MM.1S (cell line): Measurements from ENCODE around the gene CACNB4.
"Not testable (repeated sequence)": the region's sequence is repeated elsewhere in the genome, so short reads cannot be mapped to it uniquely, and the experiment has no call there.

Experiments used
- DNase-seq: peaks from one replicate; pipeline ENCODE4 v3.0.0-alpha.2; 2015
- H2AFZ ChIP-seq: fragments of 300-600 bp; sonication (generic); 2 replicates; pipeline ENCODE4 v1.6.0; 2016; ENCODE audit warnings: antibody characterized with exemption, low read length
- H3F3A ChIP-seq: fragments of 300-600 bp; sonication (generic); 2 replicates; pipeline ENCODE4 v1.6.1; 2016; ENCODE audit warnings: mild to moderate bottlenecking, antibody characterized with exemption, low read length, moderate library complexity, mixed read lengths; ENCODE audit not compliant: insufficient read depth
- H3K27ac ChIP-seq: fragments of 300-600 bp; sonication (generic); 2 replicates; pipeline ENCODE4 v1.5.1; 2016; ENCODE audit warnings: mild to moderate bottlenecking, low read length
- H3K27me3 ChIP-seq: fragments of 300-600 bp; sonication (generic); replicated peaks from 2 replicates; pipeline ENCODE4 v1.6.0; 2016; ENCODE audit warnings: low read length; ENCODE audit not compliant: insufficient read depth
- H3K36me3 ChIP-seq: fragments of 300-600 bp; sonication (generic); replicated peaks from 2 replicates; pipeline ENCODE4 v1.6.1; 2016; ENCODE audit warnings: mild to moderate bottlenecking, low read length, mixed read lengths; ENCODE audit not compliant: insufficient read depth
- H3K4me1 ChIP-seq: fragments of 300-600 bp; sonication (generic); 2 replicates; pipeline ENCODE4 v1.6.1; 2016; ENCODE audit warnings: low read length, mixed read lengths
- H3K4me2 ChIP-seq: fragments of 300-600 bp; sonication (generic); 2 replicates; pipeline ENCODE4 v1.6.0; 2016; ENCODE audit warnings: low read depth, low read length
- H3K4me3 ChIP-seq: fragments of 300-600 bp; sonication (generic); 2 replicates; pipeline ENCODE4 v1.5.1; 2016; ENCODE audit warnings: low read length, mixed read lengths
- H3K79me2 ChIP-seq: fragments of 300-600 bp; sonication (generic); 2 replicates; pipeline ENCODE4 v1.6.1; 2016; ENCODE audit warnings: mixed run types, low read length, mixed read lengths
- H3K9ac ChIP-seq: fragments of 300-600 bp; sonication (generic); 2 replicates; pipeline ENCODE4 v1.6.1; 2016; ENCODE audit warnings: low read length, mixed read lengths
- H3K9me2 ChIP-seq: fragments of 300-600 bp; sonication (generic); replicated peaks from 2 replicates; pipeline ENCODE4 v1.6.1; 2016; ENCODE audit warnings: mild to moderate bottlenecking, low read length, mixed read lengths; ENCODE audit not compliant: insufficient read depth
- H3K9me3 ChIP-seq: fragments of 300-600 bp; sonication (generic); replicated peaks from 2 replicates; pipeline ENCODE4 v1.6.1; 2016; ENCODE audit warnings: mild to moderate bottlenecking, low read length, mixed read lengths; ENCODE audit not compliant: insufficient read depth
- H4K20me1 ChIP-seq: fragments of 300-600 bp; sonication (generic); 2 replicates; pipeline ENCODE4 v1.6.1; 2016; ENCODE audit warnings: mild to moderate bottlenecking, low read length, moderate library complexity, mixed read lengths; ENCODE audit not compliant: insufficient read depth
- EZH2 ChIP-seq: fragments of 300-600 bp; sonication (generic); optimal IDR thresholded peaks from 2 replicates; pipeline ENCODE3; 2017; ENCODE audit warnings: low read depth, mild to moderate bottlenecking, antibody characterized with exemption, low read length, mixed read lengths
- EZH2phosphoT487 ChIP-seq: fragments of 300-600 bp; sonication (generic); IDR thresholded peaks from 2 replicates; pipeline ENCODE4 v1.6.1; 2018; ENCODE audit warnings: antibody characterized with exemption, low read length
- TF ChIP-seq, protein P1 (sequence below): fragments of 300-600 bp; sonication (generic); IDR thresholded peaks from 2 replicates; pipeline ENCODE4 v1.5.1; 2016; ENCODE audit warnings: antibody characterized with exemption, low read length, mixed read lengths

The CACNB4 gene

DNA sequence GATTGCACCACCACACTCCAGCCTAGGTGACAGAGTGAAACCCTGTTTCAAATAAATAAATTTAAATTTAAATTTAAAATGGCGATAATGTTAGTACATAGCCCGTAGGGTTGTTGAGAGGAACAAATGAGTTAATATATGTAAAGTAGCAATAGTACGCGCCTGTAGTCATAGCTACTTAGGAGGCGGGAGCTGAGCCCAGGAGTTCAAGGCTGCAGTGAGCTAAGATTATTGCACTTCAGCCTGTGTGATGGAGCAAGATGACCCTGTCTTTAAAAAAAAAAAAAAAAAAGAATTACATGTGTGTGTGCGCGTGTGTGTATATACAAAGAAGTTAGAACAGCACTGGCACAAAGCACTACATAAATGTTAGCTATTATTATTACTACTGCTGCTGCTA, 153.2 kb downstream of the CACNB4 start:
- H3K4me1 ChIP-seq, result no peaks in the 10 kb centered on the region
- no peaks in the 10 kb centered on the region for H3K36me3 ChIP-seq
- no peak overlapping the region for H3K9ac ChIP-seq
- no peak overlapping the region for H2AFZ ChIP-seq
- H3K79me2 ChIP-seq, result no peaks in the 10 kb centered on the region
- no peaks in the 10 kb centered on the region for H3F3A ChIP-seq
- no peak overlapping the region for H3K27ac ChIP-seq
- H3K4me2 ChIP-seq, result no peak overlapping the region
- no peaks in the 10 kb centered on the region for H3K9me2 ChIP-seq
- no peak overlapping the region for H3K4me3 ChIP-seq
- H3K9me3 ChIP-seq, result no peaks in the 10 kb centered on the region
- DNase-seq, result no peak
- H4K20me1 ChIP-seq, result no peaks in the 10 kb centered on the region
- H3K27me3 ChIP-seq, result no peaks in the 10 kb centered on the region
- no peak for TF ChIP-seq EZH2

DNA sequence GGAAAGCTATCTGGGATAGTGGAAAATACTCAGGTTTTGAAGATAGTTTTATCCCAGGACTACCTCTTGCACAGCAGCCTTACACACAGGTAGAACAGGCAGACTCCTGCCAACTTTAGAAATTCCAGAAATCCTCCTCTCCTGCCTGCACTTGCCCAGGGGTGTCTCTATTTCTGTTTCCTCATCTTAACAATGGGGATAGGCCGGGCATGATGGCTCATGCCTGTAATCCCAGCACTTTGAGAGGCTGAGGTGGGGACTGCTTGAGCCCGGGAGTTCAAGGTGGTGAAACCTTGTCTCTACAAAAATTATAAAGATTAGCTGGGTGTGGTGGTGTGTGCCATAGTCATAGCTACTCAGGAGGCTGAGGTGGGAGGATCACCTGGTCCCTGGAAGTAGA, 153.7 kb downstream of the CACNB4 start:
- Histone ChIP-seq H3K4me3 (no peak overlapping the region), H3F3A (no peaks in the 10 kb centered on the region), H3K9me3 (no peaks in the 10 kb centered on the region), H3K4me1 (no peaks in the 10 kb centered on the region), H2AFZ (no peak overlapping the region), H3K27me3 (no peaks in the 10 kb centered on the region), H3K9ac (no peak overlapping the region), H3K4me2 (no peak overlapping the region), H3K9me2 (no peaks in the 10 kb centered on the region), H3K36me3 (no peaks in the 10 kb centered on the region), H4K20me1 (no peaks in the 10 kb centered on the region), H3K79me2 (no peaks in the 10 kb centered on the region), H3K27ac (no peak overlapping the region)
- DNase-seq, result no peak
- no peak for TF ChIP-seq EZH2phosphoT487
- no peak for TF ChIP-seq EZH2
- TF ChIP-seq, protein P1, sequence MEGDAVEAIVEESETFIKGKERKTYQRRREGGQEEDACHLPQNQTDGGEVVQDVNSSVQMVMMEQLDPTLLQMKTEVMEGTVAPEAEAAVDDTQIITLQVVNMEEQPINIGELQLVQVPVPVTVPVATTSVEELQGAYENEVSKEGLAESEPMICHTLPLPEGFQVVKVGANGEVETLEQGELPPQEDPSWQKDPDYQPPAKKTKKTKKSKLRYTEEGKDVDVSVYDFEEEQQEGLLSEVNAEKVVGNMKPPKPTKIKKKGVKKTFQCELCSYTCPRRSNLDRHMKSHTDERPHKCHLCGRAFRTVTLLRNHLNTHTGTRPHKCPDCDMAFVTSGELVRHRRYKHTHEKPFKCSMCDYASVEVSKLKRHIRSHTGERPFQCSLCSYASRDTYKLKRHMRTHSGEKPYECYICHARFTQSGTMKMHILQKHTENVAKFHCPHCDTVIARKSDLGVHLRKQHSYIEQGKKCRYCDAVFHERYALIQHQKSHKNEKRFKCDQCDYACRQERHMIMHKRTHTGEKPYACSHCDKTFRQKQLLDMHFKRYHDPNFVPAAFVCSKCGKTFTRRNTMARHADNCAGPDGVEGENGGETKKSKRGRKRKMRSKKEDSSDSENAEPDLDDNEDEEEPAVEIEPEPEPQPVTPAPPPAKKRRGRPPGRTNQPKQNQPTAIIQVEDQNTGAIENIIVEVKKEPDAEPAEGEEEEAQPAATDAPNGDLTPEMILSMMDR, result no peak

DNA sequence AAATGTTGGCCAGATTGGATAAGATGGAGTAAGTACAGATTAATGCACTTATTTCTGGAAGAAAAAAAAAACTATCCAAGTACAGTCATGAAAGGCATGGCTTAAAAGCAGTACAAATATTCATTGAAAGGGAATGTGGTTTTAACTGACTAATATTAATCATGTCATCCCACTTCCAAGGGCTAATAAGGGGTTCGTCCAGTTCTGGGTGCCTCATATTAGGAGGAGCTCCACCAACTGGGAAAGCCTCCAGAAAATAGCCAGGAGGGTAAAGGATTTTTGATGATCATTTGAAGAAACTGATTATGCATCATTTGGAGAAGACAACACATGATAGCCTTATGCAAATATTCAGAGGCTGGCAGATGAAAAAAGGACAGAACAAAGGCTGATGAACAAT, 155.4 kb downstream of the CACNB4 start:
- no peak overlapping the region for H3K9ac ChIP-seq
- H4K20me1 ChIP-seq, result no peaks in the 10 kb centered on the region
- no peak overlapping the region for H2AFZ ChIP-seq
- no peak for DNase-seq
- H3K9me3 ChIP-seq, result no peaks in the 10 kb centered on the region
- no peaks in the 10 kb centered on the region for H3F3A ChIP-seq
- no peaks in the 10 kb centered on the region for H3K36me3 ChIP-seq
- no peaks in the 10 kb centered on the region for H3K9me2 ChIP-seq
- H3K27me3 ChIP-seq, result no peaks in the 10 kb centered on the region
- H3K27ac ChIP-seq, result no peak overlapping the region
- H3K4me1 ChIP-seq, result no peaks in the 10 kb centered on the region
- H3K79me2 ChIP-seq, result no peaks in the 10 kb centered on the region
- no peak for TF ChIP-seq EZH2
- TF ChIP-seq, protein P1, result no peak
- TF ChIP-seq EZH2phosphoT487, result no peak
- no peak overlapping the region for H3K4me3 ChIP-seq
- no peak overlapping the region for H3K4me2 ChIP-seq

DNA sequence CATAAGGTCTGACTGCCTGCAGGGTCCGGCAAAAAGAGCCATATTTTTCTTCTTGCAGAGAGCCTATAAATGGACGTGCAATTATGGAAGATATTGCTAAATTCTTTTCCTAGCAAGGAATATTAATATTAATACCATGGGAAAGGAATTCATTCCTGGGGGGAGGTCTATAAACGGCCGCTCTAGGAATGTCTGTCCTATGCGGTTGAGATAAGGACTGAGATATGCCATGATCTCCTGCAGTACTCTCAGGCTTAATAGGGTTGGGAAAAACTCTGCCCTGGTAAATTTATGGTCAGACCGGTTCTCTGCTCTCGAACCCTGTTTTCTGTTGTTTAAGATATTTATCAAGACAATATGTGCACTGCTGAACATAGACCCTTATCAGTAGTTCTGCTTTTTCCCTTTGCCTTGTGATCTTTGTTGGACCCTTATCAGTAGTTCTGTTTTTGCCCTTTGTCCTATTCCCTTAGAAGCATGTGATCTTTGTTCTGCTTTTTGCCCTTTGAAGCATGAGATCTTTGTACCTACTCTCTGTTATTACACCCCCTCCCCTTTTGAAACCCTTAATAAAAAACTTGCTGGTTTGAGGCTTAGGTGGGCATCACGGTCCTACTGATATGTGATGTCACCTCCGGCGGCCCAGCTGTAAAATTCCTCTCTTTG, 156.2 kb downstream of the CACNB4 start:
- H3K4me1 ChIP-seq, H3K9me3 ChIP-seq, H3F3A ChIP-seq, H3K4me3 ChIP-seq, H4K20me1 ChIP-seq, H3K27ac ChIP-seq, DNase-seq, H2AFZ ChIP-seq, H3K36me3 ChIP-seq, H3K9ac ChIP-seq, H3K4me2 ChIP-seq, H3K9me2 ChIP-seq, H3K79me2 ChIP-seq, H3K27me3 ChIP-seq: not testable (repeated sequence)
